Measurements from ENCODE around the gene RDH5. TPM values are rescaled to one million over a fixed set of nuclear protein-coding genes. Genes with fewer than 3 reads are reported as not detected.

The RDH5 gene, protein sequence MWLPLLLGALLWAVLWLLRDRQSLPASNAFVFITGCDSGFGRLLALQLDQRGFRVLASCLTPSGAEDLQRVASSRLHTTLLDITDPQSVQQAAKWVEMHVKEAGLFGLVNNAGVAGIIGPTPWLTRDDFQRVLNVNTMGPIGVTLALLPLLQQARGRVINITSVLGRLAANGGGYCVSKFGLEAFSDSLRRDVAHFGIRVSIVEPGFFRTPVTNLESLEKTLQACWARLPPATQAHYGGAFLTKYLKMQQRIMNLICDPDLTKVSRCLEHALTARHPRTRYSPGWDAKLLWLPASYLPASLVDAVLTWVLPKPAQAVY
- 10 to 100 TPM in 2 of 3 donors, 1 to 10 TPM in 1; 9.6 to 19.0 (median 10.1) TPM for total RNA-seq
- 8.4 TPM for total RNA-seq (2013)

DNA sequence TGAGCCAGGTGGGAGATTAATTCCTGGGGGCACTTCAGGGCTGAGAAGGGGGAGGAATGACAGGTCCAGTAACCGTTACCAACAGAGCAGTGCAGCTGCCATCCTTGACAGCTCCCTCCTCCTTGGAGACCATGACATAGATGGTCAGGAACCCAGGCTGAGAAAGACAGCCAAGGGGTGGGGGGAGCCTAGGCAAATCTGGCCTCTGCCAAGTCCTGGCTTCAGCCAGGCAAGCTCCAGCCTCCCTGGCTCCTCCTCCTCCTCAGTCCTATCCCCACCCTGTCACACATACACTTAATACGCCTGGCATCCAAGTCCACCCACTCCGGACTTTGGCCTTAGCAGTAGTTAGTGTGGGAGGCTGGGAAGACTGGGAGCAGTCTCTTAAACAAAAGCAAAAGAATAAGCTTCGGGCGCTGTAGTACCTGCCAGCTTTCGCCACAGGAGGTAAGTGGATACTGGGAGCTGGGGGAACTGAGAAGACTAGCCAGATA lies at the start of gene RDH5:
RDH5 (plus strand) TSS at position 323 of the 494 bp plus-strand sequence. CDS start 792 bp downstream, outside the sequence.
- peak within 1 kb of the TSS in 1 of 2 donors; percentile 18 for H3K27ac Mint-ChIP-seq
- ATAC-seq (no peak), DNase-seq (no peak)
- H3K9me3 Mint-ChIP-seq, result no peaks in the 10 kb centered on the region
- Histone ChIP-seq H3K27ac (ENCODE audit: low read length) (no peak within 1 kb of the TSS), H3K36me3 (ENCODE audit: control insufficient read depth, insufficient read depth, low read length) (peaks cover 22% of the 10 kb centered on the region), H3K4me1 (ENCODE audit: control insufficient read depth, insufficient read depth, low read length) (peaks cover 53% of the 10 kb centered on the region), H3K9me3 (ENCODE audit: control insufficient read depth, insufficient read depth, low read length) (no peaks in the 10 kb centered on the region), H3K4me3 (ENCODE audit: low read length) (no peak within 1 kb of the TSS), H3K27me3 (ENCODE audit: control insufficient read depth, insufficient read depth, low read length) (no peaks in the 10 kb centered on the region)
- H3K4me1 Mint-ChIP-seq, result peaks cover 26 to 40% of the 10 kb centered on the region in 2 donors
- no peaks in the 10 kb centered on the region for H3K27me3 Mint-ChIP-seq (ENCODE audit: low read depth in 2 of 2)
- 96% methylated on average over 3 of the region's 6 CpGs for WGBS (ENCODE audit: insufficient coverage)
- H3K36me3 Mint-ChIP-seq, result peaks cover 7% of the 10 kb centered on the region
- H3K4me3 Mint-ChIP-seq, result peak within 1 kb of the TSS; percentile 13
- TF ChIP-seq, protein P1, sequence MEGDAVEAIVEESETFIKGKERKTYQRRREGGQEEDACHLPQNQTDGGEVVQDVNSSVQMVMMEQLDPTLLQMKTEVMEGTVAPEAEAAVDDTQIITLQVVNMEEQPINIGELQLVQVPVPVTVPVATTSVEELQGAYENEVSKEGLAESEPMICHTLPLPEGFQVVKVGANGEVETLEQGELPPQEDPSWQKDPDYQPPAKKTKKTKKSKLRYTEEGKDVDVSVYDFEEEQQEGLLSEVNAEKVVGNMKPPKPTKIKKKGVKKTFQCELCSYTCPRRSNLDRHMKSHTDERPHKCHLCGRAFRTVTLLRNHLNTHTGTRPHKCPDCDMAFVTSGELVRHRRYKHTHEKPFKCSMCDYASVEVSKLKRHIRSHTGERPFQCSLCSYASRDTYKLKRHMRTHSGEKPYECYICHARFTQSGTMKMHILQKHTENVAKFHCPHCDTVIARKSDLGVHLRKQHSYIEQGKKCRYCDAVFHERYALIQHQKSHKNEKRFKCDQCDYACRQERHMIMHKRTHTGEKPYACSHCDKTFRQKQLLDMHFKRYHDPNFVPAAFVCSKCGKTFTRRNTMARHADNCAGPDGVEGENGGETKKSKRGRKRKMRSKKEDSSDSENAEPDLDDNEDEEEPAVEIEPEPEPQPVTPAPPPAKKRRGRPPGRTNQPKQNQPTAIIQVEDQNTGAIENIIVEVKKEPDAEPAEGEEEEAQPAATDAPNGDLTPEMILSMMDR (IDR thresholded peaks at IDR 0.05), result no peak
- intact Hi-C loops (cut with micrococcal nuclease), result no loop called here

DNA sequence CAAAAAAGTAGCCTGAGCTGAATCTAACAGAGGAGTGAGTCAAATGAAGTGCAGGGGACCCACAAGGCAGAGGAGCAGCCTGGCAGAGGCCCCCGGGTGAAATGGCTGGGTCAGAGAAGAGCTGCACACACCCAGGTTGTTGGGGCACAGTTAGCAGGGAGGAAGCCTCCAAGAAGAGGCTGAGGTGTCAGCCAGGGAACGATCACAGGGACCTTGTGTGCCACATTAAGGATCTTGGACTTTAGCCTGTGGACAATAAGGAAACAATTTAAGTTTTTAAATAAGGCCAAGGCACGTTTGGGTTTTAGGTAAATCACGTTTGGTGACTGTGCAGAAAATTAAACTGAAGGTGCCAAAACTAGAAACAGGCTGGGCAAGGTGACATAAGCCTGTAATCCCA lies 48.4 kb upstream of the RDH5 start:
- H3K27ac Mint-ChIP-seq, result no peak overlapping the region
- Histone ChIP-seq H3K4me3 (ENCODE audit: low read length) (no peak overlapping the region), H3K4me1 (ENCODE audit: control insufficient read depth, insufficient read depth, low read length) (no peaks in the 10 kb centered on the region), H3K27ac (ENCODE audit: low read length) (no peak overlapping the region), H3K36me3 (ENCODE audit: control insufficient read depth, insufficient read depth, low read length) (no peaks in the 10 kb centered on the region), H3K27me3 (ENCODE audit: control insufficient read depth, insufficient read depth, low read length) (no peaks in the 10 kb centered on the region), H3K9me3 (ENCODE audit: control insufficient read depth, insufficient read depth, low read length) (no peaks in the 10 kb centered on the region)
- ATAC-seq, result no peak
- H3K4me3 Mint-ChIP-seq, result no peak overlapping the region
- H3K27me3 Mint-ChIP-seq (ENCODE audit: low read depth in 2 of 2), result peaks cover 0 to 4% of the 10 kb centered on the region in 2 donors
- no peak for DNase-seq
- H3K4me1 Mint-ChIP-seq, result no peaks in the 10 kb centered on the region
- TF ChIP-seq, protein P1 (IDR thresholded peaks at IDR 0.05), result no peak
- H3K36me3 Mint-ChIP-seq, result no peaks in the 10 kb centered on the region
- H3K9me3 Mint-ChIP-seq, result no peaks in the 10 kb centered on the region
- intact Hi-C loops (cut with micrococcal nuclease), result no loop called here
- 80% methylated on average over 4 of the region's 4 CpGs for WGBS (ENCODE audit: insufficient coverage)

GRCh38 chr12:55673638-55674037 lies 46.6 kb upstream of the RDH5 start:
- H3K27me3 ChIP-seq (ENCODE audit: control insufficient read depth, insufficient read depth, low read length), result no peaks in the 10 kb centered on the region
- H3K4me3 ChIP-seq (ENCODE audit: low read length), result no peak overlapping the region
- H3K27ac ChIP-seq (ENCODE audit: low read length), result peak overlapping the region; percentile 33
- H3K4me3 Mint-ChIP-seq, result no peak overlapping the region
- intact Hi-C loops (cut with micrococcal nuclease), result no loop called here
- H3K4me1 ChIP-seq (ENCODE audit: control insufficient read depth, insufficient read depth, low read length), result no peaks in the 10 kb centered on the region
- peak overlapping the region in 1 of 2 donors; percentile 2 for H3K27ac Mint-ChIP-seq
- no peaks in the 10 kb centered on the region for H3K36me3 Mint-ChIP-seq
- peaks cover 0 to 4% of the 10 kb centered on the region in 2 donors for H3K27me3 Mint-ChIP-seq (ENCODE audit: low read depth in 2 of 2)
- H3K36me3 ChIP-seq (ENCODE audit: control insufficient read depth, insufficient read depth, low read length), result no peaks in the 10 kb centered on the region
- DNase-seq (no peak), ATAC-seq (no peak)
- no peaks in the 10 kb centered on the region for H3K9me3 ChIP-seq (ENCODE audit: control insufficient read depth, insufficient read depth, low read length)
- TF ChIP-seq, protein P1 (IDR thresholded peaks at IDR 0.05), result no peak
- no peaks in the 10 kb centered on the region for H3K4me1 Mint-ChIP-seq
- no peaks in the 10 kb centered on the region for H3K9me3 Mint-ChIP-seq
